GM23248 (cell line): ENCODE data around the gene ADAMTS7.

Experiments
- EZH2 ChIP-seq: fragments of 200-600 bp; sonication (generic); IDR thresholded peaks from 2 replicates; pipeline ENCODE4 v1.6.1; 2018; ENCODE audit warnings: antibody characterized with exemption, mild to moderate bottlenecking; ENCODE audit not compliant: insufficient read depth, poor library complexity, severe bottlenecking
- EZH2phosphoT487 ChIP-seq: fragments of 200-600 bp; sonication (generic); IDR thresholded peaks from 2 replicates; pipeline ENCODE4 v1.6.1; 2018; ENCODE audit warnings: antibody characterized with exemption, moderate library complexity, mild to moderate bottlenecking, low read depth; ENCODE audit not compliant: insufficient read depth

DNA sequence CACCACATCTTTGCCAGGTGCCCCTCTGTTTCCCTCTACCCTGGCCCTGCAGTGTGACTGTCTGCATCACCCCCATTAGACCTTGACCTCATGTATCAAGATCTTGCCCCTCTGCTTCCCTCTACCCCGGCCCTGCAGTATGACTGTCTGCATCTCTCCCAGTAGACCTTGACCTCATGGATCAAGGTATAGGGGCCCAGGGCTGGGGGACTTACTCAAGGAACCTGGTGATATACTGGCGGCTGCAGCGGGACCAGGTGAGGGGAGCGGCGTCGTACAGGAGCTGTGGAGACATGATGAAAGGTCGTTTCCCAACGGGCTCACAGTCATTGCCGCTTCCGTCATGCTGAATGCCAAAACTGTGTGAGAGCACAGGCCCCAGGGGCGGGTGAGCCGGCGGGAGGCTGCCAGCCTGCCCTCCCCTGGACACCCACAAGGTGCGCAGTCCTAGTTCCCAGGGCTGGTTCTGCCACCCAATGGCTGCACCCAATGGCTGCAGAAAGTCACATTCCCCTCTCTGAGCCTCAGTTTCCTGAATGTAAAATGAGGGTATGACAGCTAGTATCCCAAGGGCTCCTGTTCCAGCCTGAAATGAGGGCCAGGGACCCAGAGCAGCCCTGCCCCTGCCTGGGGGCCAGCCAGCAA, 23.1 kb downstream of the ADAMTS7 start:
- TF ChIP-seq EZH2 (no peak), EZH2phosphoT487 (no peak)
